Right lobe of liver (tissue), 6 donors: ENCODE measurements around the gene DCC. TPM values are rescaled to one million over a fixed set of nuclear protein-coding genes. Genes with fewer than 3 reads are reported as not detected.

ENCODE experiments used
- ATAC-seq, 4 donors: fragments of 200-7000 bp; cut with Tn5 transposase; one replicate each; pipeline ENCODE4 v1.9.1; 2020; ENCODE audit warnings: mild to moderate bottlenecking in 4 of 4, moderate library complexity in 4 of 4
- DNase-seq, 3 donors: peaks; one replicate each; pipeline ENCODE4 v3.0.0-alpha.2; 2020
- H3K27ac ChIP-seq, 3 donors: fragments of 200-600 bp; one replicate each; pipeline ENCODE4 v1.8.0; 2022
- H3K27me3 ChIP-seq, 2 donors: fragments of 200-600 bp; one replicate each; pipeline ENCODE4 v1.8.0; 2022
- H3K36me3 ChIP-seq, 4 donors: fragments of 200-600 bp; sonication (generic) in 1 of 4; one replicate each; pipeline versions ENCODE4 v1.5.1 to v1.8.0; 2017 to 2022; ENCODE audit warnings: control low read depth in 1 of 4
- H3K4me1 ChIP-seq, 4 donors: fragments of 200-600 bp; sonication (generic) in 1 of 4; one replicate each; pipeline versions ENCODE4 v1.5.1 to v1.8.0; 2017 to 2022; ENCODE audit warnings: control low read depth in 1 of 4
- H3K4me3 ChIP-seq, 3 donors: fragments of 200-600 bp; one replicate each; pipeline ENCODE4 v1.8.0; 2022
- H3K9me3 ChIP-seq, 4 donors: fragments of 200-600 bp; sonication (generic) in 1 of 4; one replicate each; pipeline versions ENCODE4 v1.5.1 to v1.8.0; 2017 to 2022; ENCODE audit warnings: control low read depth in 1 of 4
- POLR2A ChIP-seq: fragments of 450-650 bp; IDR thresholded peaks from one replicate; pipeline ENCODE4 v1.6.1; 2017; ENCODE audit warnings: antibody characterized with exemption, mild to moderate bottlenecking
- WGBS: methylation state at CpG from one replicate; pipeline ENCODE4 v1.1.6; 2018; ENCODE audit warnings: low coverage, low lambda C conversion rate; ENCODE audit not compliant: insufficient coverage; ENCODE audit errors: missing lambda C conversion rate; 5-methylcytosine and 5-hydroxymethylcytosine counted together
- intact Hi-C, 2 donors: fragments of 100-400 bp; cut with DNase I; formaldehyde crosslinking; loops; one replicate each; pipeline versions ENCODE4 v1.11.2 to v1.14.1; 2022
- total RNA-seq, 6 experiments: library from RNA; depleted of rRNA in 2 of 6; stranded (reverse); fragments of >200 nt in 2 of 6; fragmentation: NEBNext Ultra II Directional in 3 of 6; extraction: Animal tissue kit (Norgen Biotek cat#: 25700) in 3 of 6; gene quantifications; one replicate each; pipeline versions ENCODE4 v1.1.0 to v1.2.4, GENCODE V29; 2016 to 2023
- TF ChIP-seq, protein P1 (sequence below), 4 donors: fragments of 200-600 bp in 3 of 4; fragments of 450-650 bp in 1 of 4; IDR thresholded peaks; one replicate each; pipeline versions ENCODE4 v1.5.1 to v1.8.0; 2016 to 2022; ENCODE audit warnings: antibody characterized with exemption in 4 of 4, mild to moderate bottlenecking in 2 of 4
- donor health status: DM: no; HTN: yes; CAD: no.
- donor health status: DM: no; HTN: no; CAD: no.
- donor health status: DM: no; HTN: no; CAD: no.
- donor health status: DM: no; HTN: yes; CAD: no.
- donor health status: DM: no; HTN: yes; CAD: no.

Gene DCC
- total RNA-seq, 6 experiments from 2014 or later, result 0.06 TPM; not detected in 5

DNA sequence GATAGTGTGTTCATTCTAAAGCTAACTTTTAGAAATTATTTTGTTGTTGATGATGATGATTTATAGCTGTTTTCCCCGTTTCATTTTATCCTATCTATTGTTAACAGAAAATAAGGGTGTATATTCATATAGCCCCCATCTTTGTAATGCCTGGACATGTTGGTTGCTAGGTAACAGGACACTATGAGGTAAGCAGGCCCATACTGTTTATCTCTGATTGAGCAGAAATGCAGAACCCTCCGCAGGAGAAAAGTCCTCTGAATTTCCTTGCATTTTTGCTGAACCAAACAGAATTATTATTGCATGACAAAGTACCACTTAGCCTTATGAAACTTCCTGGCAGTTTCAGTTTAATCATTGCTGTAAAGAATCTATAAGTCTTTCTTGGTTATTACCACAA, 339.4 kb downstream of the DCC start:
- H3K4me1 ChIP-seq, result no peaks in the 10 kb centered on the region
- WGBS, result 39% methylated on average over 2 of the region's 2 CpGs
- no peak overlapping the region for H3K27ac ChIP-seq
- no peak overlapping the region for H3K4me3 ChIP-seq
- no peak for TF ChIP-seq POLR2A
- TF ChIP-seq, protein P1, sequence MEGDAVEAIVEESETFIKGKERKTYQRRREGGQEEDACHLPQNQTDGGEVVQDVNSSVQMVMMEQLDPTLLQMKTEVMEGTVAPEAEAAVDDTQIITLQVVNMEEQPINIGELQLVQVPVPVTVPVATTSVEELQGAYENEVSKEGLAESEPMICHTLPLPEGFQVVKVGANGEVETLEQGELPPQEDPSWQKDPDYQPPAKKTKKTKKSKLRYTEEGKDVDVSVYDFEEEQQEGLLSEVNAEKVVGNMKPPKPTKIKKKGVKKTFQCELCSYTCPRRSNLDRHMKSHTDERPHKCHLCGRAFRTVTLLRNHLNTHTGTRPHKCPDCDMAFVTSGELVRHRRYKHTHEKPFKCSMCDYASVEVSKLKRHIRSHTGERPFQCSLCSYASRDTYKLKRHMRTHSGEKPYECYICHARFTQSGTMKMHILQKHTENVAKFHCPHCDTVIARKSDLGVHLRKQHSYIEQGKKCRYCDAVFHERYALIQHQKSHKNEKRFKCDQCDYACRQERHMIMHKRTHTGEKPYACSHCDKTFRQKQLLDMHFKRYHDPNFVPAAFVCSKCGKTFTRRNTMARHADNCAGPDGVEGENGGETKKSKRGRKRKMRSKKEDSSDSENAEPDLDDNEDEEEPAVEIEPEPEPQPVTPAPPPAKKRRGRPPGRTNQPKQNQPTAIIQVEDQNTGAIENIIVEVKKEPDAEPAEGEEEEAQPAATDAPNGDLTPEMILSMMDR (IDR thresholded peaks at IDR 0.05), result no peak
- intact Hi-C loops, result no loop called here
- no peaks in the 10 kb centered on the region for H3K36me3 ChIP-seq
- H3K9me3 ChIP-seq, result no peaks in the 10 kb centered on the region
- ATAC-seq (no peak), DNase-seq (no peak)
- H3K27me3 ChIP-seq, result no peaks in the 10 kb centered on the region

GRCh38 chr18:52682260-52682659, 342.3 kb downstream of the DCC start:
- H3K36me3 ChIP-seq, result no peaks in the 10 kb centered on the region
- no peaks in the 10 kb centered on the region for H3K27me3 ChIP-seq
- no peak for ATAC-seq
- H3K4me3 ChIP-seq, result no peak overlapping the region
- TF ChIP-seq POLR2A, result no peak
- TF ChIP-seq, protein P1 (IDR thresholded peaks at IDR 0.05), result no peak
- H3K27ac ChIP-seq, result no peak overlapping the region
- DNase-seq, result no peak
- WGBS, result 16% methylated on average over 4 of the region's 4 CpGs
- H3K4me1 ChIP-seq, result no peaks in the 10 kb centered on the region
- intact Hi-C loops, result no loop called here
- H3K9me3 ChIP-seq, result no peaks in the 10 kb centered on the region

GRCh38 chr18:52685316-52685715, 345.3 kb downstream of the DCC start:
- H3K27ac ChIP-seq, result no peak overlapping the region
- DNase-seq, result no peak
- no peaks in the 10 kb centered on the region for H3K27me3 ChIP-seq
- H3K36me3 ChIP-seq, result no peaks in the 10 kb centered on the region
- ATAC-seq, result no peak
- no peaks in the 10 kb centered on the region for H3K4me1 ChIP-seq
- WGBS, result 25% methylated on average over 1 of the region's 1 CpG
- no peak overlapping the region for H3K4me3 ChIP-seq
- no peaks in the 10 kb centered on the region for H3K9me3 ChIP-seq
- intact Hi-C loops, result no loop called here
- no peak for TF ChIP-seq POLR2A
- TF ChIP-seq, protein P1 (IDR thresholded peaks at IDR 0.05), result no peak

DNA sequence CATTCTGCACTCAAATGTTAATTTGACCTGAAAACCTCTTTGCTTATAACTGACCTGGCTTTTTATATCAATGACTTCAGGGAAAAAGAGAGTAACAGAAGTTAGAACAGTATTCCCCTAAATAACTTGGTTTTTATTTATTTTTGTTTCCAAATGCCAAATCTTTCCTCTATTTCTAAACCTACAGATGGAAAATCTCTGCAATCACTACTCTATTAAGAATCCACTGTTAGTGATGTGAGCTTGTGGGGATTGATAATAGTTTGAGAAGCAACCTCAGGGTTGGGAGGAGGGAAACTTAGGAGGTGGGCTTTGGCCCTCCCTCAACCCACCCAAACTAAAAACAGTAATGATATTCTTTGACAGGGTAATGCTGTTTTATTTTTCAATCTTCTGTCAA, 351.8 kb downstream of the DCC start:
- no peak for ATAC-seq
- Histone ChIP-seq H3K36me3 (no peaks in the 10 kb centered on the region), H3K9me3 (no peaks in the 10 kb centered on the region), H3K27me3 (no peaks in the 10 kb centered on the region), H3K27ac (no peak overlapping the region), H3K4me1 (no peaks in the 10 kb centered on the region), H3K4me3 (no peak overlapping the region)
- TF ChIP-seq, protein P1 (IDR thresholded peaks at IDR 0.05), result no peak
- no peak for TF ChIP-seq POLR2A
- intact Hi-C loops, result no loop called here
- no peak for DNase-seq

- WGBS, result 100% methylated on average over 1 of the region's 1 CpG
- no peak for ATAC-seq
- TF ChIP-seq POLR2A, result no peak
- TF ChIP-seq, protein P1 (IDR thresholded peaks at IDR 0.05), result peak; percentile 10 to 39 (median 23)
Observed at GRCh38 chr18:52694804-52695203, 354.8 kb downstream of the DCC start.

More at GRCh38 chr18:52694804-52695203, 354.8 kb downstream of the DCC start:
- no peak overlapping the region for H3K27ac ChIP-seq
- DNase-seq, result no peak
- intact Hi-C loops, result no loop called here
- no peaks in the 10 kb centered on the region for H3K36me3 ChIP-seq
- H3K4me3 ChIP-seq, result no peak overlapping the region
- no peaks in the 10 kb centered on the region for H3K27me3 ChIP-seq
- H3K4me1 ChIP-seq, result no peaks in the 10 kb centered on the region
- no peaks in the 10 kb centered on the region for H3K9me3 ChIP-seq
